Activated CD4-positive, alpha-beta T cell treated with anti-CD3 and anti-CD28 coated beads, Interleukin-2, Interleukin-4, amounts not matched to agents 100 ng/mL and 50 ng/mL, durations not matched to agents 16 hours and 8 hours (primary cell): ENCODE data around the gene CXCR5.

Source experiments
- DNase-seq: peaks from one replicate; pipeline ENCODE4 v3.0.0-alpha.2; 2020; ENCODE audit warnings: low spot score

CXCR5 gene

GRCh38 chr11:118912742-118913410 lies 29.2 kb downstream of the CXCR5 start:
- peak; percentile 16 for DNase-seq

- peak; percentile 22 for DNase-seq
These were observed 29.9 kb downstream of the CXCR5 start for GRCh38 chr11:118913411-118914125.

- peak; percentile 67 for DNase-seq
These were observed 30.7 kb downstream of the CXCR5 start for GRCh38 chr11:118914178-118914918.

- DNase-seq: no peak
These were observed 31.3 kb downstream of the CXCR5 start for GRCh38 chr11:118914987-118915386.

- no peak for DNase-seq
These were observed 31.7 kb downstream of the CXCR5 start for GRCh38 chr11:118915396-118915795.

GRCh38 chr11:118915941-118916841 lies 32.5 kb downstream of the CXCR5 start:
- DNase-seq: no peak

- DNase-seq: no peak
These were observed 33.2 kb downstream of the CXCR5 start for GRCh38 chr11:118916842-118917388.

GRCh38 chr11:118917481-118918127 lies 33.9 kb downstream of the CXCR5 start:
- peak; percentile 55 for DNase-seq

GRCh38 chr11:118918128-118918685 lies 34.5 kb downstream of the CXCR5 start:
- DNase-seq: peak; percentile 19

GRCh38 chr11:118918686-118919280 lies 35.1 kb downstream of the CXCR5 start:
- DNase-seq: no peak

GRCh38 chr11:118921121-118921928 lies 37.6 kb downstream of the CXCR5 start:
- no peak for DNase-seq

GRCh38 chr11:118921929-118922744 lies 38.4 kb downstream of the CXCR5 start:
- no peak for DNase-seq

- no peak for DNase-seq
These were observed 39.3 kb downstream of the CXCR5 start for GRCh38 chr11:118922745-118923627.

GRCh38 chr11:118923721-118924587 lies 40.3 kb downstream of the CXCR5 start:
- no peak for DNase-seq

GRCh38 chr11:118924591-118925585 lies 41.2 kb downstream of the CXCR5 start:
- DNase-seq: peak; percentile 57
